ENCODE results near the gene DUSP8.

GRCh38 chr11:1567052-1567720 lies 4.9 kb downstream of the DUSP8 start:
- TF ChIP-seq CTCF (IDR thresholded peaks at IDR 0.05; ENCODE audit: low read length) = no peak
- TF ChIP-seq EZH2 (IDR thresholded peaks at IDR 0.05; ENCODE audit: borderline replicate concordance, low read length) = no peak

All from OCI-LY1 (cell line).